Measurements from ENCODE around the gene PTPRR.

Gene PTPRR

GRCh38 chr12:70774055-70774454 is 146.5 kb downstream of the PTPRR start:
- no peak for TF ChIP-seq POLR2AphosphoS5 (IDR thresholded peaks at IDR 0.05; ENCODE audit: low read depth, low read length)
- no peak for TF ChIP-seq FOXP2 (optimal IDR thresholded peaks at IDR 0.05; ENCODE audit: borderline replicate concordance, extremely low read depth, extremely low read length, insufficient read depth)
- TF ChIP-seq REST (IDR thresholded peaks at IDR 0.05; ENCODE audit: insufficient read depth in 1 of 2, low read depth in 2 of 2, low read length in 2 of 2) = no peak

- no peak for TF ChIP-seq SIN3A (IDR thresholded peaks at IDR 0.05; ENCODE audit: borderline replicate concordance, insufficient read depth, low read length)
- TF ChIP-seq POLR2AphosphoS5 (IDR thresholded peaks at IDR 0.05; ENCODE audit: low read depth, low read length) = no peak
- TF ChIP-seq REST (IDR thresholded peaks at IDR 0.05; ENCODE audit: insufficient read depth in 1 of 2, low read depth in 2 of 2, low read length in 2 of 2) = no peak
- TF ChIP-seq FOXP2 (optimal IDR thresholded peaks at IDR 0.05; ENCODE audit: borderline replicate concordance, extremely low read depth, extremely low read length, insufficient read depth) = no peak
- no peak for TF ChIP-seq TAF1 (IDR thresholded peaks at IDR 0.05; ENCODE audit: borderline replicate concordance, insufficient read depth, low read length)
Observed at GRCh38 chr12:70772836-70773235, 147.7 kb downstream of the PTPRR start.

GRCh38 chr12:70771581-70771980 is 149.0 kb downstream of the PTPRR start:
- TF ChIP-seq TAF1 (IDR thresholded peaks at IDR 0.05; ENCODE audit: borderline replicate concordance, insufficient read depth, low read length) = no peak

- TF ChIP-seq TAF1 (IDR thresholded peaks at IDR 0.05; ENCODE audit: borderline replicate concordance, insufficient read depth, low read length) (no peak), SIN3A (IDR thresholded peaks at IDR 0.05; ENCODE audit: borderline replicate concordance, insufficient read depth, low read length) (no peak), REST (IDR thresholded peaks at IDR 0.05; ENCODE audit: insufficient read depth in 1 of 2, low read depth in 2 of 2, low read length in 2 of 2) (no peak), FOXP2 (optimal IDR thresholded peaks at IDR 0.05; ENCODE audit: borderline replicate concordance, extremely low read depth, extremely low read length, insufficient read depth) (no peak), POLR2AphosphoS5 (IDR thresholded peaks at IDR 0.05; ENCODE audit: low read depth, low read length) (no peak)
Observed at GRCh38 chr12:70763666-70764065, 156.9 kb downstream of the PTPRR start.

GRCh38 chr12:70762000-70762399 is 158.5 kb downstream of the PTPRR start:
- TF ChIP-seq SIN3A (IDR thresholded peaks at IDR 0.05; ENCODE audit: borderline replicate concordance, insufficient read depth, low read length) (no peak), FOXP2 (optimal IDR thresholded peaks at IDR 0.05; ENCODE audit: borderline replicate concordance, extremely low read depth, extremely low read length, insufficient read depth) (no peak), REST (IDR thresholded peaks at IDR 0.05; ENCODE audit: insufficient read depth in 1 of 2, low read depth in 2 of 2, low read length in 2 of 2) (no peak), TAF1 (IDR thresholded peaks at IDR 0.05; ENCODE audit: borderline replicate concordance, insufficient read depth, low read length) (no peak), POLR2AphosphoS5 (IDR thresholded peaks at IDR 0.05; ENCODE audit: low read depth, low read length) (no peak)
